ENCODE data around the gene ARHGAP18. TPM values are rescaled to one million over a fixed set of nuclear protein-coding genes. Genes with fewer than 3 reads are reported as not detected.

The ARHGAP18 gene
- total RNA-seq, 1 donor from 2014 or later: 5.6 TPM

DNA sequence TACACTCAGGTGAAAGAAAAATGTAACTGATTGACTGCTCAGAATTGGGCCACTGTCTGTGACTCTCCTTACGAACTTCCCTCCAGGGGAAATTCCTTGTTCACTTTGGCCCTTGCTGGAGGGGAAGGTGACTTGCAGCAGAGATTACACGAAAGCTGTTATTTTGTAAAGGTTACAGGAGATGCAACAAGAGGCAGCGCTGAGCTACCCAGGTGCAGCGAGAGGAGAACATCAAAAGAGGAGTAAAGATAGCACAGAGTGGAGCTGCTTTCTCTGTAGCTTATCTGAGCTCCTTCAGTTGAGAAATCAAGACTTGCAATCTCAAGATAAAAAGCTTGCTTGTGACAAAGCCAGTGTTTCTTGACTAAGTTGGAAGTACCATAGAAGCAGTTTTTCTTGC is 144.6 kb downstream of the ARHGAP18 start:
- peaks cover under 1% of the 10 kb centered on the region for H3K9me3 ChIP-seq (replicated peaks)
- no peak for DNase-seq
- H3K36me3 ChIP-seq: no peaks in the 10 kb centered on the region
- no peaks in the 10 kb centered on the region for H3K27me3 ChIP-seq (ENCODE audit: low read depth)
- no peak overlapping the region for H3K27ac ChIP-seq (replicated peaks)
- H3K4me1 ChIP-seq: no peaks in the 10 kb centered on the region
- no peak overlapping the region for H3K4me3 ChIP-seq
- TF ChIP-seq, protein P1, sequence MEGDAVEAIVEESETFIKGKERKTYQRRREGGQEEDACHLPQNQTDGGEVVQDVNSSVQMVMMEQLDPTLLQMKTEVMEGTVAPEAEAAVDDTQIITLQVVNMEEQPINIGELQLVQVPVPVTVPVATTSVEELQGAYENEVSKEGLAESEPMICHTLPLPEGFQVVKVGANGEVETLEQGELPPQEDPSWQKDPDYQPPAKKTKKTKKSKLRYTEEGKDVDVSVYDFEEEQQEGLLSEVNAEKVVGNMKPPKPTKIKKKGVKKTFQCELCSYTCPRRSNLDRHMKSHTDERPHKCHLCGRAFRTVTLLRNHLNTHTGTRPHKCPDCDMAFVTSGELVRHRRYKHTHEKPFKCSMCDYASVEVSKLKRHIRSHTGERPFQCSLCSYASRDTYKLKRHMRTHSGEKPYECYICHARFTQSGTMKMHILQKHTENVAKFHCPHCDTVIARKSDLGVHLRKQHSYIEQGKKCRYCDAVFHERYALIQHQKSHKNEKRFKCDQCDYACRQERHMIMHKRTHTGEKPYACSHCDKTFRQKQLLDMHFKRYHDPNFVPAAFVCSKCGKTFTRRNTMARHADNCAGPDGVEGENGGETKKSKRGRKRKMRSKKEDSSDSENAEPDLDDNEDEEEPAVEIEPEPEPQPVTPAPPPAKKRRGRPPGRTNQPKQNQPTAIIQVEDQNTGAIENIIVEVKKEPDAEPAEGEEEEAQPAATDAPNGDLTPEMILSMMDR (IDR thresholded peaks at IDR 0.05; ENCODE audit: borderline replicate concordance): no peak
- intact Hi-C loops (cut with micrococcal nuclease): no loop called here

DNA sequence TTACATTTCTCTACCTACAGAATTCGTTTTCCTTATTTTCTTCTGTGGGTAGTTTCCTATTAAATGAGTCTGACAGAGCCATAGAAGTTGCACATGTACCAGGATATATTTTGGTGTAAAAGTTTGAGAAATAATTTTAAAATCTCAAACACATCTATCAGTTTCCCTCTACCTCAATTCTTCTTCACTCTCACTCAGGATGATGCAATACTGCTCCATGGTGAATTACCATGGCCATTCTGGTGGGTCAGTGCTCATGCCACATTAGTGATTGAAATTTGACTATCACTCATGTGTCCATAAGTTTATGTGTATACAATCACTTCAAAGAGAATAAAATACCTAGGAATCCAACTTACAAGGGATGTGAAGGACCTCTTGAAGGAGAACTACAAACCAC is 151.7 kb downstream of the ARHGAP18 start:
- Histone ChIP-seq H3K27me3 (ENCODE audit: low read depth) (no peaks in the 10 kb centered on the region), H3K9me3 (replicated peaks) (no peaks in the 10 kb centered on the region), H3K4me3 (no peak overlapping the region), H3K36me3 (no peaks in the 10 kb centered on the region), H3K4me1 (no peaks in the 10 kb centered on the region), H3K27ac (replicated peaks) (no peak overlapping the region)
- TF ChIP-seq, protein P1 (IDR thresholded peaks at IDR 0.05; ENCODE audit: borderline replicate concordance): no peak
- DNase-seq: no peak
- intact Hi-C loops (cut with micrococcal nuclease): no loop called here

DNA sequence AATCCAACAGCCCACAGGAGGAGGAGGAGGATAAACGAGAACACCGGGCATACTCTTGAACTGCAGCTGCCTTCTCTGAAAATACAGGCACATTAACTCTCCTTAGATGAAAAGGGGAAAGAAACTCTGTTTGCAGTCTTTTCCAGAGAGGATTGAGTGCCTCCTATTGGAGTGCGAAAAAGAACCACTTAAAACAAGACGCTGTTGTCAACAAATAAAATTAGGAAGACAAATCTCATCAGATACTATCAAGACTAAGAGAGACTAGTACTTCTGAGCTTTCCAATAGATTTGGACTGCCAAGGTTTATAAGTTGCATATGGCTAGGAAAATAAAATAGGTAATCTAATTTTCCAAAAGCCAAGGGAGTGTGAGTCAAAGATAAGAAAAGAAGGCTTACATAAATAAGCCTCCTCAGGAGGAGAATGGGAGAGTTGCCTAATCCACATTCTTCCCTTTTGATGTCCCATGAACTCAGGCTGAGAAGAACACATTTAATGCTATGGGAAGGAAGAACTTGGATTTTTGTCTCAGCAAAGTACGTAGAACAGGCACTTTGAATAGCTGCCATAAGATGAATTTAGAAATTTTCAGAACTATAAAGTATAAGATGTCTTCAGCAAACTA is 154.7 kb downstream of the ARHGAP18 start:
- no peaks in the 10 kb centered on the region for H3K9me3 ChIP-seq (replicated peaks)
- H3K27ac ChIP-seq (replicated peaks): no peak overlapping the region
- no peaks in the 10 kb centered on the region for H3K4me1 ChIP-seq
- H3K27me3 ChIP-seq (ENCODE audit: low read depth): no peaks in the 10 kb centered on the region
- TF ChIP-seq, protein P1 (IDR thresholded peaks at IDR 0.05; ENCODE audit: borderline replicate concordance): no peak
- no peak overlapping the region for H3K4me3 ChIP-seq
- intact Hi-C loops (cut with micrococcal nuclease): no loop called here
- DNase-seq: no peak
- no peaks in the 10 kb centered on the region for H3K36me3 ChIP-seq

DNA sequence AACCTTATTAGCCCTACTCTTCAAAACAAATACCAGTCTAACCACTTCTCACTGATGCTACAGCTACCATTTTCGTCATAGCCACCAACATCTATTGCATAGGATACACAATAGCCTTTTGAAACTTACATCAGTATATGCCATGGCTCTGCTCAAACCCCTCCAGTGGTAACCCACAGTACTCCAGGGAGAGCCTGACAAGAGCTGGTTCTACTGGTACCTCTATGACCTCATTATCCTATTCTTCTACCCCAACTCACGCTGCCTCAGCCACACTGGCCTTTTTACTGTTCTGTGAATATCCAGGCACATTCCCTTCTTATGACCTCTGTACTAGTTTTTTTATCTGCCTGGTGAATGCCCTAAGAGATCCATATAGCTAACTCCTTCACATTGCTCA is 157.6 kb downstream of the ARHGAP18 start:
- H3K27ac ChIP-seq (replicated peaks): no peak overlapping the region
- intact Hi-C loops (cut with micrococcal nuclease): no loop called here
- H3K36me3 ChIP-seq: no peaks in the 10 kb centered on the region
- no peak overlapping the region for H3K4me3 ChIP-seq
- DNase-seq: no peak
- no peaks in the 10 kb centered on the region for H3K4me1 ChIP-seq
- TF ChIP-seq, protein P1 (IDR thresholded peaks at IDR 0.05; ENCODE audit: borderline replicate concordance): no peak
- H3K9me3 ChIP-seq (replicated peaks): no peaks in the 10 kb centered on the region
- no peaks in the 10 kb centered on the region for H3K27me3 ChIP-seq (ENCODE audit: low read depth)

DNA sequence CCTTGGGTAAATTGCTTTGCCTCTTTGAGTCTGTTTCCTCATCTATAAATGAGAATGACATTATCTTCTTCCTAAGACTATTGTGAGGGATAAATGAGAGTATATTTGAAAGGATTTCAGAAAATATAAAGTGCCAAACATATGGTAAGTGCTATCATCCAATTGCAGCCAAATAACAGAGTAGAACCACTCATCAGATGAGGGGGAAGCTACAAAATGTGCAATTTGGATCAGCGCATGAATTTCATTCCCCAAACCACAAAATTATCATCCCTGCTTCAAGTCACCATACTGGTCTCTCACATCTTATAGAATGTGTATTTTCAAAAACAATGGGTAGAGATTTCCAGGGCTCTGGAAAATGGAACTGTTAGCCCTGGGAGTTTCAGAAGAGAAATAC is 158.5 kb downstream of the ARHGAP18 start:
- Histone ChIP-seq H3K9me3 (replicated peaks) (no peaks in the 10 kb centered on the region), H3K27me3 (ENCODE audit: low read depth) (no peaks in the 10 kb centered on the region), H3K4me1 (no peaks in the 10 kb centered on the region), H3K36me3 (no peaks in the 10 kb centered on the region), H3K27ac (replicated peaks) (no peak overlapping the region), H3K4me3 (no peak overlapping the region)
- intact Hi-C loops (cut with micrococcal nuclease): no loop called here
- TF ChIP-seq, protein P1 (IDR thresholded peaks at IDR 0.05; ENCODE audit: borderline replicate concordance): no peak
- no peak for DNase-seq
